NCI-H128 (cell line): ENCODE measurements around the gene SMPD1.

Experiments used
- DNase-seq: peaks from one replicate; lab custom pipeline; 2025; ENCODE audit not compliant: unreplicated experiment; lab: John Stamatoyannopoulos, UW

The SMPD1 gene

DNA sequence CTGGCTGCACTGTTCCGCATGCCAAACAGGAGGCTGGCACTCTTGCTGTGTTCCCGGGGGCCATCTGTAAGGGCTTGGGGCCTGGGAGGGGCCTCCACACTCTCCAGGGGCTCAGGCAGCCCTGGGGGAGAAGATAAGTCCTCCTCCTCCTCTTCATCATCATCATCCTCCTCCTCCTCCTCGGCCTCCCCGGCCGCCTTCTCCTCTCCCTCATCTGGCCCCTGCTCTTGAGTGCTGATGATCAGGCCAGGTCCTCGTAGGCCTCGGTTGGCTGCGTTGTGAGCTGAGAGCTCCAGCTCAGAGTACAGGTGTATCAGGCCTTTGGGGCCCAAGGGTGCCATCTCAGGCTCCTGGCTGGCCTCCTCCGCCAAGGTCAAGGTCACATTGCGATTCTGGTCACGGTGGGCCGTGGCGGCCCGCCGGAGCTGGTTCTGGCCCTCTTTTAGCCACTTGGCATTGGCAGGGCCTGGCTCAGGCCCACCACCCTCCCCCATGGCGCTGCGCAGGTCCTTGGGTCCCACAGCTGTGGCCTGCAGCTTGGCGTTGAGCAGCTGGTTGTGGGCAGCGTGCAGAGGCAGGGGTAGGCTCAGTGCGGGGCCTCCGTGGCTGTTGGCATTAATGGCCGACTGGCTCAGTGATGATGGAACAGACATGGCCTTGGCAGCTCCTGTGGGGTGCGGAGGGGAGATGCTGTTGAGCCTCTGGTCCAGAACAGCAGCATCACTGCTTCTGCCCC lies 20.6 kb downstream of the SMPD1 start:
- DNase-seq: no peak

- DNase-seq: no peak
Observed at GRCh38 chr11:6411594-6412031, 21.3 kb downstream of the SMPD1 start.

DNA sequence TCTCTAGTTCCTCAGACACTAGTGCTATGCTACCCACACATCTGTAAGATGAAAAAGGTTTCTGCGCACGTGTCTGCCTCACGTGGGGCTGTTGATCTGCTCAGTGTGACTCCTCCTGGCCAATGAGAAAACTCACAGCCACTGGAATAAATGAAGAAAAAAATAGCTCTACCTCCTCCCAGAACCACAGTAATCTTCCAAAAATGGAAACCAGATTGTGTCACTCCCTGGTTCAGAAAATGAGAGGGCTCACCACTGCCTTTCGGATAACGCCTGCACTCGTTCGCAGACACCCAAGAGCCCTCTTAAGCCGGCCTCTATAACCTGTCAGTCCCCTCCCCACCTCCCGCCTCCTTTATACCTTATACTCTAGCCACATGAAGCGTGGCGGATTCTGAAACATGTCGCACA lies 23.5 kb downstream of the SMPD1 start:
- no peak for DNase-seq

- DNase-seq: no peak
Observed at GRCh38 chr11:6414874-6415328, 24.6 kb downstream of the SMPD1 start.

DNA sequence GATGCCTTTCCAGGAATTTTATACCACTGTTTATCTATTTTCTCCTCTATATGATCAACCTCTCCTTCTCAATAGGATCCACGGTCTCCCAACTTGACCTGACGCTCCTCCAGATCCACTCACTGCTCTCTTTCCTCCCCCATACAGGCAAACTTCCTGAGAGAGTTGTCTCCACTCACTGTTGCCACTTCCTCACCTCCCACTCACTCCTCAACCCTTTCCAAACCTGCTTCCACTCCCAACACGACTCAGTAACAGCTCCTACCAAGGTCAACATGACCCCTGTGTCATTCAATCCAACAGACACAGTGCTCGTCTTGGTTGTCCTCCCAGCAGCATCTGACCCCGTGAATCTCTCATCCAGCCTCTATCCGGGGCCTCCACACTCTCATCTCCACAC lies 25.5 kb downstream of the SMPD1 start:
- DNase-seq: no peak

- DNase-seq: no peak
Observed at GRCh38 chr11:6417907-6418556, 27.8 kb downstream of the SMPD1 start.

DNA sequence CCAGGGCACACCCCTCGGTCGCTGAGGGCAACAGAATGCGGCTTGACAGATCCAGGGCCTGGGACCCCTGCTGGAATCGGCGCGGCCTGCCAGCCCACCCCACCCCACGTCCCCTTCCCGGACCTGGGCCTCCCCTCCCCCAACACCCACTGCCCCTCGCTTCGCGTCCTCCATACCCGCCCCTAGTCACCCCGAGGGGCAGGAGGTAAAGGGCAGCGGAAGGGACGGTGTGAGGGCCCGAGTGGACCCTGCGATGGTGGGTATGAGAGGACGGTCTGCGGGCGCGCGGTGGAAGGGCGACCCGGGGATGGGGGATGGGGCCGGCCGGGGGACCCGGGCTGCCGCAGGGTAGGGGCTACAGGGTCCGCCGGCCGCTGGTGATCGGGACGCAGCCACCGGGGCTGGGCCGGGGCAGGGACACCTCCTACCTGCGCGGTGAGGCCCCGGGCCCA lies 28.3 kb downstream of the SMPD1 start:
- no peak for DNase-seq

DNA sequence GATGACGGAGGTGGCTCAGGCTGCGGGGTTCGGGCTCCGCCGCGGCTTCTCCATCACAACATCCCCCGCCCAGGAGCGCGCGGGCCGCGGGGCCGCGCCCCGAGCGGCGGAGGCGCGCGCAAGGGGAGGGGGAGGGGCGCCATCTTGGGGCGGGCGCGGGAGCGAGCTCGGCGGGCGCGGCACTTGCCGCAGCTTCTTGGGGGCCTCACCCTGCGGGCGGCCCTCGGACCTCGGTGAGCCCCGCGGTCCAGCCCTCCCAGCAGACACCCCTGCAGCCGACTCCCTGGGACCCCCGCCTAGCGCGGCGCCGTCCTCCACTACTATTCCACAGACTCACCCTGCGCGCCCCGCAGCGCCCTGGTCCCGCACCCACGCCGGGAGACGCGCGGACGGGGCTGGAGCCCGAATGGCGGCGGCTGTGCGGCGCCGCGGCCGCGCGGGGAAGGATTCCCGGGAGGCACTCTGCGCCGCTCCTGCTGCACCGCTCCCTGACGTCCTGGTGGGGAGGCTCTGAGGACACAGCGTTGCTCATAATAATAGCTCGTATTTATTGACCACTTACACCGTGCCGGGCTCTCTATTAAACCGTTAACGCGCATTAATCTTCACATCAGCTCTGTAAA lies 28.8 kb downstream of the SMPD1 start, which contains the start of gene APBB1:
TSS of gene APBB1 (minus strand) at position 86 of the 623 bp plus-strand sequence. CDS start 7,747 bp downstream, outside the sequence.
- DNase-seq: no peak

DNA sequence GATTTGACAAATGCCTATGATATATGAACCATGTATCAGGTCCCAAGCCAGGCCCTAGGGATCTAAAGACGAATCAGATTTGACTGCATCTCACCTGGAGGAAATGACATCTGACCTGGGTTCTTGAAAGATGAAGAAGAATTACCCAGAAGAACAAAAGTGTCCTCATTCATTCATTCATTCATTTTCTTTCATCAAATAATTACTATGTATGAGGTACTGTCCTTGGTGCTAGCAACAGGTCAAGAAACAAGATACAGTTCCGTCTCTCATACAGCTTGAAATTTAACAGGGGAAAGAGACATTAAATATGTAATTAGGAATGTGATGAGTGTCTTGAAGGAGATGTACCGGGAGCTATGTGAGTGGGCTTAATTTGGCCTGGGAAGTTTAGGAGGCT lies 30.4 kb downstream of the SMPD1 start:
- DNase-seq: no peak

- DNase-seq: no peak
Observed at GRCh38 chr11:6427516-6427915, 37.2 kb downstream of the SMPD1 start.

DNA sequence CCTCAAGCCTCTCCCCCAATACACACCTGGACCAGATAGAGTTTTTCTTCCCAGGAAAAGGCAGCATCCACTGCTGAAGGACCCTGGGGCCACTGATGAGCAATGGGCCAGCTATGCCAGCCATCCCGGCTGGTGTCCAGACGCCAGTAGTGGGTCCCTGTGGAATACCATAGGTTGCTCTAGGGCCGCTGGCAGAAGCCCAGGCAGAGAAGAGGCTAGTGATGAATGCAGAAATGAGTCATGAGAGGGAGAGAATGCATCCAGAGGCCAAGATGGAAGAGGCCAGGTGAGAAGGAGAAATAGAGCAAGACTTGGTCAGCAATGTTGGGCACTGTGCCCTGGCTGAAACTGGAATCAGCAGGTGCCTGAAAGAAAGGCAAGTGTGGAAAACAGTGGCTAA lies 41.6 kb downstream of the SMPD1 start:
- no peak for DNase-seq

DNA sequence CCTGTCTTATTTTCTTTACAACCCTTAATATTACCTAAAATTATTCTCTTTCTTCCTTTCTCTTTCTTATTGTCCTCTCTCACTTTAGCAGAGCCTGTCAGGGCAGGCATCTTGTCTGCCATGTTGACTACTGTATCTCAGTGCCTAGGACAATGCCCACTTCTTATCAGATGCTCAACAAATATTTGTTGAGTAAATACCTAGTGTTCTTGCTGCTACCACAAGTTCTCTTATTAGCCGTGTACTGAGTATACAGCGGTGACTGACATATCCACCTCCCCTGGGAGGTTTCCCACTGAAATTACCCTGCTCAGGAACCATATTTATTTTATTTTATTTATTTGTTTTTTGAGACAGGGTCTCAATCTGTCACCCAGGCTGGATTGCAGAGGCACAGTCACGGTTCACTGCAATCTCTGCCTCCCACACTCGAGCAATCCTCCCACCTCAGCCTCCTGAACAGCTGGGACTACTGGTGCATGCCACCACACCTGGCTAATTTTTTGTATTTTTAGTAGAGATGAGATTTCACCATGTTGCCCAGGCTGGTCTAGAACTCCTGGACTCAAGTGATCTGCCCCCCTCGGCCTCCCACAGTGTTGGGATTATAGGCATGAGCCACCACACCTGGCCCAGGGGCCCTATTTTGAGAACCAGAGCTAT lies 43.9 kb downstream of the SMPD1 start:
- no peak for DNase-seq

DNA sequence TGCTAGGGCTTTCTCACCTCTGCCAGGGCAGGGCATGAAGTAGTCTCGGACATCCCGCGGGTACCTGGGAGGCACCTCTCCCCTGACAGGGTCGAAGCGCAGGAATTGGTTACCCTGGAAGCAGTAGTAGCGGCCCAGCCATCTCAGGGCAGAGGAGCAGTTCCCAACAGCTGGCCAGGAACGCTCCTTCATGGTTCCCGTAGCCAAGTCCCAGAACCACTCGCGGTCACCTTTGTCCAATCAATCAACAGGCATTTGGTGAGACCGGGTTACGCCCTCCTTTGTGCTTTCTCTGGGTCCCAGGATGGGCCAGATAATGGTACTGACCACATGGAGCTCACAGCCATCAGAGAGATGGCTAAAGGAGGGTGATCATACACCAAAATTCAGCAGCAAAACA lies 47.1 kb downstream of the SMPD1 start:
- no peak for DNase-seq

DNA sequence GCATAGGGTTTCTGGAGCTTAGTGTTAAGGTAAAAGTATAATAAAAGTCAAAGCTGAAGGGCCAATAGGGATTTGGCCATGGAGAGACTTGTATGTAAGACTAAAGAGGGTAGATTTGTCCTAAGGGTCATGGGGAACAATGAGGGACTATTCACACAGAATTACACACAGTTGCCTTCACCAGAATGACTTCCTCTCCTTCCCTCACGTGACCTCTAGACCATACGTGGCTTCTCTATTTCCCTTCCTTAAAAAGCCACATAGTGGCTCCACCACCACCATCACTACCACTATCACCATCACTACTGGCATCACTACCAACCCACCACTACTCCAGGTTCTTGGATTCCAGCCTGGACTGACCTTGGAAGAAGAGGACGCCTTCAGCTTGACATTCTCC lies 47.7 kb downstream of the SMPD1 start:
- no peak for DNase-seq

GRCh38 chr11:6438979-6439571 lies 48.8 kb downstream of the SMPD1 start:
- DNase-seq: peak; percentile 36

- no peak for DNase-seq
Observed at GRCh38 chr11:6440906-6441358, 50.7 kb downstream of the SMPD1 start, which contains the start of gene HPX. Gene HPX, minus strand, starts transcription at chr11:6440987. Its CDS starts 24 bp downstream, at chr11:6440963.

DNA sequence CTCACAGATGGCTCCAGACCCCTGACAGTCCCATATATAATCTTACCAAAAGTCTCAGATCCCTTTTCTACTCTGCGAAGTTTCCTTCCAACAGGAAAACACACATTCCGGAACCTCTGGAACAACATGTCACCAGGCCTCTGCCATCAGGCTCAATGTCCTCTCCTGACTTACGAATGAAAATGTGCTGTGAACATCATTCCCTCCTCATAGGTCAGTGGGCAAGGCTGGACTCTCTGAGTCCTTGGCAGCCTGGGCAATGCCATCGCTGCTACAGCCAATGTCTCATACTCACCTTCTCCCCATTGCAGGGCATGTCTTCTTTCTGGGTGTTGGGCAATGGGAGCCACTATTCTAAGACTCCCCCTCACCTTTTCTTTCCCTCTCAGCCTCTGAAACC lies 52.2 kb downstream of the SMPD1 start:
- DNase-seq: no peak

- DNase-seq: no peak
Observed at GRCh38 chr11:6443269-6444003, 53.2 kb downstream of the SMPD1 start.
